Tibial nerve (tissue), 4 donors: Measurements from ENCODE around the gene PLA2G2F. TPM values are rescaled to one million over a fixed set of nuclear protein-coding genes. Genes with fewer than 3 reads are reported as not detected.

Source experiments
- DNase-seq, 2 donors: peaks; one replicate each; pipeline ENCODE4 v3.0.0-alpha.2; 2019; ENCODE audit warnings: low spot score in 2 of 2
- H3K27ac ChIP-seq, 4 donors: fragments of 200-600 bp; sonication (generic) in 3 of 4; one replicate each; pipeline ENCODE4 v1.5.1; 2017 to 2019; ENCODE audit warnings: mild to moderate bottlenecking in 1 of 4
- H3K27me3 ChIP-seq, 2 donors: fragments of 200-600 bp; sonication (generic) in 1 of 2; one replicate each; pipeline versions ENCODE4 v1.5.1 to v1.6.0; 2017 to 2019
- H3K36me3 ChIP-seq, 3 donors: fragments of 200-600 bp; sonication (generic); one replicate each; pipeline ENCODE4 v1.5.1; 2018 to 2019
- H3K4me1 ChIP-seq, 4 donors: fragments of 200-600 bp; sonication (generic) in 3 of 4; one replicate each; pipeline ENCODE4 v1.5.1; 2017 to 2019
- H3K4me3 ChIP-seq, 4 donors: fragments of 200-600 bp; sonication (generic) in 3 of 4; one replicate each; pipeline ENCODE4 v1.5.1; 2017 to 2019; ENCODE audit warnings: mild to moderate bottlenecking in 1 of 4, moderate library complexity in 1 of 4
- H3K9me3 ChIP-seq, 4 donors: fragments of 200-600 bp; sonication (generic) in 3 of 4; one replicate each; pipeline ENCODE4 v1.5.1; 2017 to 2019
- CTCF ChIP-seq, 5 experiments: fragments of 200-600 bp in 3 of 5; fragments of 450-650 bp in 2 of 5; sonication (generic) in 3 of 5; IDR thresholded peaks; one replicate each; pipeline ENCODE4 v1.5.1; 2016 to 2019; ENCODE audit warnings: antibody characterized with exemption in 5 of 5, mild to moderate bottlenecking in 3 of 5, moderate library complexity in 2 of 5
- EP300 ChIP-seq, 2 donors: sonication (generic); formaldehyde crosslinking; IDR thresholded peaks; one replicate each; pipeline ENCODE4 v1.6.1; 2017; ENCODE audit warnings: antibody characterized with exemption in 2 of 2, mild to moderate bottlenecking in 1 of 2
- POLR2A ChIP-seq, 2 donors: fragments of 450-650 bp; IDR thresholded peaks; one replicate each; pipeline ENCODE4 v1.6.1; 2017; ENCODE audit warnings: antibody characterized with exemption in 2 of 2, mild to moderate bottlenecking in 2 of 2, moderate library complexity in 2 of 2
- WGBS, 2 donors: methylation state at CpG; one replicate each; pipeline ENCODE4 v1.1.5; 2018; 5-methylcytosine and 5-hydroxymethylcytosine counted together
- total RNA-seq, 4 donors: library from RNA; depleted of rRNA; stranded (reverse); fragments of >200 nt; gene quantifications; one replicate each; pipeline ENCODE4 v1.1.0, GENCODE V29; 2016

The PLA2G2F gene
- total RNA-seq, 4 donors from 2014 or later = not detected

GRCh38 chr1:20165522-20165951 is 26.4 kb downstream of the PLA2G2F start:
- H3K4me3 ChIP-seq = no peak overlapping the region
- peaks cover 0 to 2% (median 0%) of the 10 kb centered on the region in 4 donors for H3K4me1 ChIP-seq
- H3K9me3 ChIP-seq = peaks cover 0 to 36% (median 0%) of the 10 kb centered on the region in 4 donors
- peaks cover 0 to 4% of the 10 kb centered on the region in 2 donors for H3K27me3 ChIP-seq
- H3K27ac ChIP-seq = no peak overlapping the region
- no peaks in the 10 kb centered on the region for H3K36me3 ChIP-seq
- WGBS, 2 donors = 90 to 93% methylated on average over 16 of the region's 16 CpGs
- DNase-seq = no peak
- TF ChIP-seq CTCF (IDR thresholded peaks at IDR 0.05) (no peak), POLR2A (IDR thresholded peaks at IDR 0.05) (no peak), EP300 (IDR thresholded peaks at IDR 0.05) (no peak)

GRCh38 chr1:20166051-20166450 is 26.9 kb downstream of the PLA2G2F start:
- Histone ChIP-seq H3K27me3 (peaks cover 0 to 4% of the 10 kb centered on the region in 2 donors), H3K4me3 (no peak overlapping the region), H3K36me3 (no peaks in the 10 kb centered on the region), H3K27ac (no peak overlapping the region), H3K4me1 (peaks cover 0 to 2% (median 0%) of the 10 kb centered on the region in 4 donors), H3K9me3 (peaks cover 0 to 31% (median 0%) of the 10 kb centered on the region in 4 donors)
- TF ChIP-seq POLR2A (IDR thresholded peaks at IDR 0.05) = no peak
- no peak for TF ChIP-seq CTCF (IDR thresholded peaks at IDR 0.05)
- no peak for DNase-seq
- 57 to 67% methylated on average over 17 of the region's 17 CpGs for WGBS, 2 donors

- 78 to 80% methylated on average over 8 of the region's 8 CpGs for WGBS, 2 donors
- Histone ChIP-seq H3K9me3 (peaks cover 0 to 21% (median 0%) of the 10 kb centered on the region in 4 donors), H3K36me3 (no peaks in the 10 kb centered on the region), H3K4me1 (peaks cover 0 to 3% (median 1%) of the 10 kb centered on the region in 4 donors), H3K4me3 (no peak overlapping the region), H3K27ac (no peak overlapping the region), H3K27me3 (peaks cover 0 to 4% of the 10 kb centered on the region in 2 donors)
- TF ChIP-seq EP300 (IDR thresholded peaks at IDR 0.05) = no peak
- no peak for DNase-seq
These were observed 28.0 kb downstream of the PLA2G2F start for GRCh38 chr1:20167126-20167525.

- no peak for TF ChIP-seq POLR2A (IDR thresholded peaks at IDR 0.05)
- no peak for TF ChIP-seq CTCF (IDR thresholded peaks at IDR 0.05)
- no peak for TF ChIP-seq EP300 (IDR thresholded peaks at IDR 0.05)
- no peak for DNase-seq
- Histone ChIP-seq H3K36me3 (no peaks in the 10 kb centered on the region), H3K27me3 (peaks cover 0 to 4% of the 10 kb centered on the region in 2 donors), H3K27ac (no peak overlapping the region), H3K4me1 (peaks cover 0 to 3% (median 1%) of the 10 kb centered on the region in 4 donors), H3K9me3 (peaks cover 0 to 9% (median 0%) of the 10 kb centered on the region in 4 donors), H3K4me3 (no peak overlapping the region)
- WGBS, 2 donors = 66 to 70% methylated on average over 9 of the region's 9 CpGs
These were observed 29.7 kb downstream of the PLA2G2F start for GRCh38 chr1:20168564-20169491.

GRCh38 chr1:20169932-20170331 is 30.8 kb downstream of the PLA2G2F start:
- no peak for DNase-seq
- H3K9me3 ChIP-seq = peaks cover 0 to under 1% (median 0%) of the 10 kb centered on the region in 4 donors
- no peak for TF ChIP-seq POLR2A (IDR thresholded peaks at IDR 0.05)
- no peak for TF ChIP-seq CTCF (IDR thresholded peaks at IDR 0.05)
- no peak for TF ChIP-seq EP300 (IDR thresholded peaks at IDR 0.05)
- H3K27ac ChIP-seq = no peak overlapping the region
- 92 to 93% methylated on average over 5 of the region's 5 CpGs for WGBS, 2 donors
- no peak overlapping the region for H3K4me3 ChIP-seq
- H3K4me1 ChIP-seq = peaks cover 0 to 3% (median 1%) of the 10 kb centered on the region in 4 donors
- no peaks in the 10 kb centered on the region for H3K36me3 ChIP-seq
- peaks cover 0 to 4% of the 10 kb centered on the region in 2 donors for H3K27me3 ChIP-seq
